Prostate gland (tissue), 2 donors: ENCODE results near the gene GNAI3. TPM values are rescaled to one million over a fixed set of nuclear protein-coding genes. Genes with fewer than 3 reads are reported as not detected.

Experiments
- DNase-seq: peaks from one replicate; pipeline ENCODE4 v3.0.0-alpha.2; 2019; ENCODE audit warnings: low spot score
- H3K27ac ChIP-seq, 2 donors: fragments of 200-600 bp; sonication (generic); 2 replicates each; pipeline ENCODE4 v1.5.1; 2017 to 2019
- H3K27me3 ChIP-seq: fragments of 200-600 bp; sonication (generic); replicated peaks from 2 replicates; pipeline ENCODE4 v1.5.1; 2019; ENCODE audit not compliant: insufficient read depth
- H3K36me3 ChIP-seq, 2 donors: fragments of 200-600 bp; sonication (generic); 1 replicate in 1 of 2; 2 replicates in 1 of 2; pipeline versions ENCODE4 v1.5.1 to v1.8.1; 2017 to 2019
- H3K4me1 ChIP-seq: fragments of 200-600 bp; sonication (generic); replicated peaks from 2 replicates; pipeline ENCODE4 v1.5.1; 2019
- H3K4me3 ChIP-seq, 2 donors: fragments of 200-600 bp; sonication (generic); 2 replicates each; pipeline ENCODE4 v1.5.1; 2017 to 2019
- H3K9me3 ChIP-seq: fragments of 200-600 bp; sonication (generic); 2 replicates; pipeline ENCODE4 v1.5.1; 2017
- CTCF ChIP-seq, 4 experiments: fragments of 200-600 bp in 2 of 4; fragments of 450-650 bp in 2 of 4; sonication (generic) in 2 of 4; IDR thresholded peaks; 1 replicate in 3 of 4; 2 replicates in 1 of 4; pipeline ENCODE4 v1.5.1; 2016 to 2019; ENCODE audit warnings: antibody characterized with exemption in 4 of 4, mild to moderate bottlenecking in 2 of 4, moderate library complexity in 2 of 4
- POLR2A ChIP-seq: fragments of 450-650 bp; IDR thresholded peaks from one replicate; pipeline ENCODE4 v1.6.1; 2016; ENCODE audit warnings: antibody characterized with exemption, mild to moderate bottlenecking
- POLR2AphosphoS5 ChIP-seq: sonication (generic); formaldehyde crosslinking; IDR thresholded peaks from one replicate; pipeline ENCODE4 v1.6.1; 2017; ENCODE audit warnings: antibody characterized with exemption
- WGBS: methylation state at CpG from one replicate; pipeline ENCODE4 v1.1.5; 2018; 5-methylcytosine and 5-hydroxymethylcytosine counted together
- intact Hi-C: fragments of 100-400 bp; cut with DNase I; formaldehyde crosslinking; loops from one replicate; pipeline ENCODE4 v1.14.2; 2022
- total RNA-seq, 2 donors: library from RNA; depleted of rRNA; stranded (reverse); fragments of >200 nt; gene quantifications; one replicate each; pipeline ENCODE4 v1.1.0, GENCODE V29; 2016

The GNAI3 gene
- total RNA-seq, 2 donors from 2014 or later: 5.1 to 5.4 TPM

- DNase-seq: no peak
- Histone ChIP-seq H3K27me3 (no peaks in the 10 kb centered on the region), H3K4me3 (no peak overlapping the region), H3K4me1 (no peaks in the 10 kb centered on the region), H3K9me3 (no peaks in the 10 kb centered on the region), H3K36me3 (no peaks in the 10 kb centered on the region), H3K27ac (no peak overlapping the region)
- 73% methylated on average over 15 of the region's 16 CpGs for WGBS
- intact Hi-C loops: loop anchor here (1.0 to 10.0 kb wide), 2 partner anchors 34 to 107 kb away; partner anchors contain the start of gene PSMA5
- TF ChIP-seq POLR2AphosphoS5 (no peak), POLR2A (no peak), CTCF (IDR thresholded peaks at IDR 0.05) (no peak)
Observed at GRCh38 chr1:109531826-109532364, 16.5 kb upstream of the GNAI3 start.

GRCh38 chr1:109532365-109533136, 15.9 kb upstream of the GNAI3 start:
- 21% methylated on average over 12 of the region's 12 CpGs for WGBS
- Histone ChIP-seq H3K27ac (no peak overlapping the region), H3K27me3 (no peaks in the 10 kb centered on the region), H3K4me1 (no peaks in the 10 kb centered on the region), H3K36me3 (no peaks in the 10 kb centered on the region), H3K4me3 (no peak overlapping the region), H3K9me3 (no peaks in the 10 kb centered on the region)
- DNase-seq: peak; percentile 74
- intact Hi-C loops: loop anchor here (1.0 to 10.0 kb wide), 2 partner anchors 34 to 108 kb away; partner anchors contain the start of gene PSMA5
- peak; percentile 96 to 97 (median 96) for TF ChIP-seq CTCF (IDR thresholded peaks at IDR 0.05)
- TF ChIP-seq POLR2AphosphoS5: peak; percentile 34
- no peak for TF ChIP-seq POLR2A

- no peak for DNase-seq
- H3K4me1 ChIP-seq: no peaks in the 10 kb centered on the region
- 82% methylated on average over 1 of the region's 1 CpG for WGBS
- no peaks in the 10 kb centered on the region for H3K36me3 ChIP-seq
- H3K9me3 ChIP-seq: no peaks in the 10 kb centered on the region
- TF ChIP-seq CTCF (IDR thresholded peaks at IDR 0.05) (no peak), POLR2AphosphoS5 (no peak), POLR2A (no peak)
- H3K27me3 ChIP-seq: no peaks in the 10 kb centered on the region
- no peak overlapping the region for H3K27ac ChIP-seq
- H3K4me3 ChIP-seq: no peak overlapping the region
- intact Hi-C loops: loop anchor here (10.0 kb wide), 1 partner anchor 110 kb away; the partner anchor contains the start of gene PSMA5
Observed at GRCh38 chr1:109534307-109534858, 14.0 kb upstream of the GNAI3 start.

- no peaks in the 10 kb centered on the region for H3K27me3 ChIP-seq
- 73% methylated on average over 4 of the region's 4 CpGs for WGBS
- intact Hi-C loops: loop anchor here (10.0 kb wide), 1 partner anchor 111 kb away; the partner anchor contains the start of gene PSMA5
- H3K9me3 ChIP-seq: no peaks in the 10 kb centered on the region
- no peak for TF ChIP-seq POLR2AphosphoS5
- no peak for TF ChIP-seq CTCF (IDR thresholded peaks at IDR 0.05)
- TF ChIP-seq POLR2A: no peak
- no peak overlapping the region for H3K4me3 ChIP-seq
- no peaks in the 10 kb centered on the region for H3K36me3 ChIP-seq
- H3K27ac ChIP-seq: no peak overlapping the region
- H3K4me1 ChIP-seq: no peaks in the 10 kb centered on the region
- DNase-seq: no peak
Observed at GRCh38 chr1:109535481-109535880, 12.9 kb upstream of the GNAI3 start.
